Fibroblast of lung (primary cell): ENCODE measurements around the gene GRIK1.
A peak's percentile ranks its signal among the peaks of the same experiment; 100 is the strongest.

Experiments used
- EZH2 ChIP-seq: IDR thresholded peaks from 2 replicates; pipeline ENCODE4 v1.5.1; 2012; ENCODE audit warnings: low read length, control low read depth, mild to moderate bottlenecking; ENCODE audit errors: missing control alignments
- TF ChIP-seq, protein P1 (sequence below), 2 donors: IDR thresholded peaks in 1 of 2; conservative IDR thresholded peaks in 1 of 2; 1 replicate in 1 of 2; 2 replicates in 1 of 2; pipeline ENCODE4 v1.5.1; 2011 to 2012; ENCODE audit warnings: low read length in 2 of 2, control low read depth in 1 of 2, inconsistent platforms in 1 of 2, low read depth in 1 of 2, mild to moderate bottlenecking in 1 of 2

DNA sequence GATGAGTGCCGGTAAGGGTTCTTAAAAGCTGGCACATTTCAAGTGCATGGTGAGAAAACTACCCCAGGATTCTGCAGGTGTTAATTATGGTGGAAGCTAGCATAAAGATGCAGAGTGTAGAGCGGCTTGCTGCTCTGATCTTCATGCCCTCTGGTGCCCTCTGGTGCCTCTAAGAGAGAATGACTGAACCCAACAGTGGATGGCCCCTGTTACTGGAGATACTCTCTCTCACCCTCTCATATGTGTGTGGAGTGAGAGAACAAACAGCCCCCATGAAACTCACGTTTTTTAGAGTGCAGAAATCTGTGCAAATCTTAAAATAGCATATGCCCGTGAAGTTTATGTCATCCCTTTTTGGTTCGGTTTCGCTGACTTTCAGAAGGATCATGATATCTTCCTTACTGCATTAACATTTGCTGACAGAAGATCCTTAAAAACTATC lies 90.0 kb downstream of the GRIK1 start:
- TF ChIP-seq, protein P1, sequence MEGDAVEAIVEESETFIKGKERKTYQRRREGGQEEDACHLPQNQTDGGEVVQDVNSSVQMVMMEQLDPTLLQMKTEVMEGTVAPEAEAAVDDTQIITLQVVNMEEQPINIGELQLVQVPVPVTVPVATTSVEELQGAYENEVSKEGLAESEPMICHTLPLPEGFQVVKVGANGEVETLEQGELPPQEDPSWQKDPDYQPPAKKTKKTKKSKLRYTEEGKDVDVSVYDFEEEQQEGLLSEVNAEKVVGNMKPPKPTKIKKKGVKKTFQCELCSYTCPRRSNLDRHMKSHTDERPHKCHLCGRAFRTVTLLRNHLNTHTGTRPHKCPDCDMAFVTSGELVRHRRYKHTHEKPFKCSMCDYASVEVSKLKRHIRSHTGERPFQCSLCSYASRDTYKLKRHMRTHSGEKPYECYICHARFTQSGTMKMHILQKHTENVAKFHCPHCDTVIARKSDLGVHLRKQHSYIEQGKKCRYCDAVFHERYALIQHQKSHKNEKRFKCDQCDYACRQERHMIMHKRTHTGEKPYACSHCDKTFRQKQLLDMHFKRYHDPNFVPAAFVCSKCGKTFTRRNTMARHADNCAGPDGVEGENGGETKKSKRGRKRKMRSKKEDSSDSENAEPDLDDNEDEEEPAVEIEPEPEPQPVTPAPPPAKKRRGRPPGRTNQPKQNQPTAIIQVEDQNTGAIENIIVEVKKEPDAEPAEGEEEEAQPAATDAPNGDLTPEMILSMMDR (conservative IDR thresholded peaks at IDR 0.05 in 1 of 2, IDR thresholded peaks at IDR 0.05 in 1 of 2; ENCODE audit: low read depth in 1 of 2, low read length in 2 of 2) = peak; percentile 85 to 86
- no peak for TF ChIP-seq EZH2
